GM21576 (cell line): ENCODE data around the gene TRAF1.

Experiments used
- ATAC-seq: cut with Tn5 transposase; IDR thresholded peaks from one replicate; pipeline ENCODE4 v1.9.1; 2021; ENCODE audit warnings: mild to moderate bottlenecking, moderate library complexity; ENCODE audit not compliant: unreplicated experiment

Gene TRAF1

DNA sequence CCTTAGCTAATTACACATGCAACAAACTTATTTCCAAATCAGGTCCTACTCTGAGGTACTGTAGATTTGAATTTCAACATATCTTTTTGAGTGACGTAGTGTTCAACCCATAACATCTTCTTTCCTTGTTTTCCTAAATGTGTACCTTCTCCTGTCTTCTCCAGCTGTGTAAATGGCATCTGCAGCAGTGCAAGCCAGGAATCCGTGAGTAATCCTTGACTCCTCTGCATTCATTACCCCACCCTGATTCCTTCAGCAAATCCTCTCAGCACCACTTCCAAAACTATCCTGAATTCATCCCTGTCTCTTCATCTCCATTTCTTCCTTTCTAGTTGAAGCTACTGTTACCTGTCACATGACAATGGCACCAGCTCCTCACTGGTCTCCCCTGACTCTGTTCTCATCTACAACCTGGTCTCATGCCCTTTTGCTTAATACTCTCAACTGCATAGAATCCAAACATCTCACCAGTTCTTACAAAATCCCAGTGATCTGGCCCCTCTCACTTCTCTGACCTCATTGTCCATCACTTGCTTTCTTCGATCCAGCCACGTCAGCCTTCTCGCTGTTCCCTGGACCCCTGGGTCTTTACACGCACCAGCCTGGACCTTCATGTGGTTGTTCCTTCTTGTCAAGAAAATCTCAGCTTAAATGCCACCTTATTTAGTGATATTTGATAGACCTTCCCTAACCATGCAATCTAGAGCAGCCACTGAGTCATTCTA is 14.6 kb upstream of the TRAF1 start:
- ATAC-seq, result no peak

DNA sequence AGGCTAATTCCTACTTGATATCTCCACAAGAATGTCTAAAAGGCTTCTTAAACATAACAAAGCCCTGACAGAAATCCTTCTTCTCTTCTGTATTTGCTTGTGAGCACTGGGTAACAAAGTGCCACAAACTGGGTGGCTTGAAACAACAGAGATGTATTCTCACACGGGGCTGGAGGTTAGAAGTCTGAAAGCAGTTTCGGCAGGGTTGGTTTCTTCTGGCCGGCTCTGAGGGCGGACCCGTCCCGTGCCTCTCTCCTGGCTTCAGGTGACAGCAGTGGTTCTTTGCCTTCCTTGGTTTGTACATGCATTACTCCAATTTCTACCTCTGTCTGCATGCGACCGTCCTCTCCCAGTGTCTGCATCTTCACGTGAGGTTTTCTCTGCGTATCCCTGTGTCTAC is 14.0 kb upstream of the TRAF1 start:
- no peak for ATAC-seq

DNA sequence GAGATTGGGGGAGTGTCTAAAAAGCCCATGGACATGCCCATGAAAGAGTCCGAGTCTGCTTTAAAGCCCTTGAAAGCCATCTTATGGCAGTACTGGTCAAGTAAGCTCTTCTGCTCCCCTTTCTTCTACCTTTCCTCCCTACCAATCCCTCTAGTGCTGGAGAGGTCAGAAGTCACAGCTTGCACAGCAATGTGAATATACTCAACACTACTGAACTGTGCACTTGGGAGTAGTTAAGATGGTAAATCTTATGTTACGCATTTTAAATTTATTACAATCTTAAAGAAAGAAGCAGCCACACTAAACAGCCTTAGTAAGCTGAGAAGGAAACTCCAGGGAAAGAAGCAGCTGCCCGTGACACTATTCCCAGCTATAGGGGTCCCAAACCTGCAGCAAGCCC is 12.3 kb upstream of the TRAF1 start:
- no peak for ATAC-seq

DNA sequence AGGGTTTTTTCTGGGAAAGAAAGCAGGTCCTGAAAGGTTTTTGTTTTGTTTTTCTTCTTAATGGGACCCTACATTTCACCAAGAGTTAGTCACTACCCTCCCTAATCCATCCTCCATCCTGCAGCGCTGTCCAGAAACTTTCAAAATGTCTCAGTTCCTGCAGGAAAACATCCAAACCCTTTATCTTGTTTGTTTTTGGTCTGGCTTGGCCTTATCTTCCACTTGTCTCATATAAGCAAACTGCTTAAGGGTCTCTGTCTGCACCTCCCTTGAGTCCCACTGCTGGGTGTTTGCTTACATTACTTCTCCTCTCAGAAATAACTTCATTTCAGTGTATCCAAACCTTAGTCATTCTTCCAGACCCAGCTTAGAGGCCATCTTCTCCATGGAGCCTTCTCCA is 11.0 kb upstream of the TRAF1 start:
- ATAC-seq, result no peak

DNA sequence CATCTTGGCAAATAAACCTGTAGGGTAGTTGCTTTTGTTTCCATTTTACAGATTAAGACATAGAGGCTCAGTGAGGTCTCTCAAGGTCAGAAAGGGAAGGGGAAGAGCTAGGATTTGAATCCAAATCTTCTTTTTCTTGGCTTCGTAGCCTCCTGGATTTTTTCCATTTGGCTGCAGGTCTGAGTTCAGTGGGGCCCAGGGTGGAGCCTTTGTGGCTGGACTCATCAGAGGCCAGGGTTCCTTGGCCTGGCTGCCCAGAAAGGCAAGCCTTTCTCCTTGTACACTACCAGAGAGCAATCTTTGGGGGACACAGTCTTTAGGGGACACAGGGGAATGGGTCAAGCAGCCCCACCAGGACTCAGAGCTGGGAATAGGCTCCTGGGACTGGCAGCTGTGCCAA is 10.5 kb upstream of the TRAF1 start:
- ATAC-seq, result no peak

DNA sequence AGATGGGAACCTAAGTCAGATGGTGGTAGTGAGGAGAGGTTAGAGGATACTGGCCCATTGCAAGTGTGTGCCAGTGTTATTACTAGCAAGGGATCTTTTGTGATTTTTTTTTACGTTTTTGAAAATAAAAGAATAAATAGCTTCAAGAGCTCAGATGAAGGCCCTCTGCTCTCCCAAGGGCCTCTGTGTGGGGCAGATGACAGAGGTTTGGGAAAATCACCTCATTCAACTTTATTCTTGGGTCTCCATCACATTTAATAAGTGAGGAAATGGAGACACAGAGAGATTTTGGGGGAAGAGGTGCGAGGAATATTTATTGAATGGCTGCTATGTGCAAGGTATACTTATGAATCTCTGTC is 10.1 kb upstream of the TRAF1 start:
- no peak for ATAC-seq

DNA sequence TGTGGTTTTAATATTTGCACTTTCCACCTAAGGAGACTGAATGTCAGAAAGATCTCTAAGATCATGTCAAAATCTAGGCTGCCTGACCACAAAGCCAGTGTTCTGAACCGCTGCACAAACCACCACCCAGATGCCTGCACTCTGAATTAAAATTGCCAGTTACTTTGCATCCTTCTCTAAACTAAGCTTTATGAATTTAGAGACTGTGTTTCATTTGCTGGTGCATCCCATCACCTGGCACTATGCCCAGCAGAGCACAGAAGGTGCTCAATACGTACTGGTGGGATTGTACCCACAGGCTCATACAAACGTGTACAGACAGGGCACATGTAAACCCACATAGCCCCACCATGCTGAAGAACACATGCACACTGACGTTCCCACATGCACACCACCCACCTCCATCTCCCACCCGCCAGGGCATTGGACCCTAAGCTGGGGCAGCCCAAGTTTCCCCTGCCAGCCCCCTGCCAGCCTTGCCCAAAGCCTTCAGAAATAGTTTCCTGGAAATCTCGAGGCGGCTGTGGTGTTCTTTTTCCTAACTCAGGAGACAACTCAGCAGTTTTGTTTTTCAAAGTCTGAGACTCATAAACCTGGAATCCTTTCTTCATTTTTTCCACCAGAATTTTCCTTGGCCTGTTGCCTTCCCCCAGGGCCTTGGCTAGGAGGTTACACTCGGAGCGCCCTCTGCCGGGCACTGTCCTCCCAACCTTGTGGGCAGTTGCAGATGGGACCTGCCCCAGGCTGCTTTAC is 9.6 kb upstream of the TRAF1 start:
- ATAC-seq, result peak; percentile 44

DNA sequence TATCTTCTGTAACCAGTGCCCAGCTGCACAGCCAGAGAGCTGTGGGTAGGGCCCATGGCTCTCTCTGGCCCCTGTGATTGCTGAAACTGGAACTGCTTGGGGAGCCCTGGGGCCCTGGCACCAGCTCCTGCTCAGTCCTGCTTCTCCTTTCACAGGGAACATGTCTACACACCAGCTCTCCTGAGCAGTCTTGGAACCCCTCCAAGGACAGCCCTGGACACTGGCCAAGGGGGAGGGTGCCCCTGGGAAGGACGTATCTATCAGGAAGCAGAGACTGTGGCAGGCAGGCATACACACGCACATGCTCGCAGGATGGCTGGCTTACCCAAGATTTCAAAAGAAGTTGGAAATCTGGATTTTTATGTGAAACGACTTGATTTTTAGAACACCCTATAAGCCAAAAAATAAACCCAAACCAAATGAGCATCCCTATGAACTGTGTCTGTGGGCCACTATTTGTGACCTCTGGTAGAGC is 8.8 kb upstream of the TRAF1 start:
- ATAC-seq, result no peak

DNA sequence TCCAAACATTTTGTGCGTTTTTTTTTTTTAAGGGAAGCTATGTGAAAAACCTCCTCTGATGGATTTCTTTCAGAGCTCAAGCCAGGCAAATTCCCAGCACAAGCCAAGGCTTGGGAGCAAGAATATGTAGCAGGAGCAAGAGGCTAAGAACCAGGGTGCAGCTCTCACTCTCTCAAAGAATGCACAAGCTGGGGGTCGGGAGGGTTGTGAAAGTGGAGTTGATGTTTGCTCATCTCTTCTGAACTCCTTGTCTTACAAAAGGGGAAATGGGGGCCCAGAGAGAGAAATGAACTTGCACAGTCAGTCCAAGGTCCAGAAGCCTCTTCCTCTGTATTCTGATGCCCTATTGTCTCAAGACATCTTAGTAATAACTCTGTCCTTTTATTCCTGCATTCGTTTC is 7.7 kb upstream of the TRAF1 start:
- ATAC-seq, result no peak

DNA sequence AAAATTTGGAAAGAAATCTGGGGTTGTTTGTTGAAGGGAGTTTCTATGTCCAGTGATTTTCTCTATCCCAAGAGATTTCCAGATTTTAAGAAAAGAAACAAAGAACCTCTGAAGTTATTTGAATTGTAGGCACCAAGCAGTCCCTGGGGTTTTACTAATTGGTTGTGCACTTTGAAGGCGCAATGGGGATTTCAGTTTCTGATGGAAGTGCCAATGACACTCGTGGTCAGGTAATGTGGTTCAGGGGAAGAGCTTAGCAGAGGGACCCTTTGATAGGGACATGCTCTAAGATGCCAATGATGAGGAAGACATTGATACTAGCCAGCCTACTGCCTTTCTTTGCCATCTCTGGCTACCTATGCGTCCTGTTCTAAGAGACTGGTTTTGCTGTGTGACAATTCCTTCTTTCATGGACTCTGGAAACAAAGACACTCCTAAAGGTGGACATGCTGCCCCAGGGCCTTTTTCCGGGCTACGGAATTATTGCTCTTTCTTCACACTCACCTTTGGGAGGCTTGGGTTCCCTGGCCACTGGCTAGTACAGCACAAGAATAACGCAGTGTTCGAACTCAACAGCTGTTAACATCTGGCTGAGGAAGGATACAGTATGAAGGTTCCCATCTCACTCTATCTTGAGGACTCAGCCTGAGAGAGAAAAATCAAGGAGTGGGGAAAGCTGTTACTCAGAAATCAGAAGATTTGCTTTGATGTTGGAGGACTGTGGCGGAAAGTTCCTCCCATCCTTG is 6.9 kb upstream of the TRAF1 start:
- ATAC-seq, result no peak

DNA sequence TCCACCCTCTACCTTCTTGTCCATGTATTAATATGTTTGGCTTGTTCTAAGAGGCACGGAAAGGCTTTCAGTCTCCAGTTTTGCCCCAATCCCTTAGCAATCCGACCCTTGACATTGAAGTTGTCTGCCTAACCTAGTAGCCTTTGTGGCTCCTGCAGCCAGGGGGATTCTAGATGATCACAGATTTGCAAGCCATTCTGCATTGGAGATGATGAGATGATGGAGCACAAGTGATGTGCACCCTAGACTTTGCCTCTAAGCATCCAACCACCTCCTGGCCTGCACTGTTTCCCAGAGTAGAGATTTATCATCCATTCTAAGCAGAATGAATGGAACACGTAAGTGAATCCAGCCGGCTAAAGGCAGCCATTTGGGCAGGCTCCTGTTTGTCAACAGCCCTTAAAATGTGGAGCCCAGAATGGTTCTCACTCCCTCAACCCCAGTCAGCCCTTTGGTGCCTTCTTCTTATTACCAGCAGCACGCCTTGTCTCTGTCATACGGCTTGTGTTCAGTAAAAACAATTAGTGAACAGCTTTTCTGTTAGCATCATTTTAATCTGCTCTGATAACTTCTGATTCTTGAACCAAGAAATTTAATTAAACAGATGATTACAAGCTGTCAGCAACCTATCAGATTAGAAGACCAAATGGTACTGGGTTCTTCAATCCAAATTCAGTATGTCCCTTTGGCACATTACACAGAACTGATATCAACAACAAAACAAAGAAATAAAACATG is 5.7 kb upstream of the TRAF1 start:
- no peak for ATAC-seq

DNA sequence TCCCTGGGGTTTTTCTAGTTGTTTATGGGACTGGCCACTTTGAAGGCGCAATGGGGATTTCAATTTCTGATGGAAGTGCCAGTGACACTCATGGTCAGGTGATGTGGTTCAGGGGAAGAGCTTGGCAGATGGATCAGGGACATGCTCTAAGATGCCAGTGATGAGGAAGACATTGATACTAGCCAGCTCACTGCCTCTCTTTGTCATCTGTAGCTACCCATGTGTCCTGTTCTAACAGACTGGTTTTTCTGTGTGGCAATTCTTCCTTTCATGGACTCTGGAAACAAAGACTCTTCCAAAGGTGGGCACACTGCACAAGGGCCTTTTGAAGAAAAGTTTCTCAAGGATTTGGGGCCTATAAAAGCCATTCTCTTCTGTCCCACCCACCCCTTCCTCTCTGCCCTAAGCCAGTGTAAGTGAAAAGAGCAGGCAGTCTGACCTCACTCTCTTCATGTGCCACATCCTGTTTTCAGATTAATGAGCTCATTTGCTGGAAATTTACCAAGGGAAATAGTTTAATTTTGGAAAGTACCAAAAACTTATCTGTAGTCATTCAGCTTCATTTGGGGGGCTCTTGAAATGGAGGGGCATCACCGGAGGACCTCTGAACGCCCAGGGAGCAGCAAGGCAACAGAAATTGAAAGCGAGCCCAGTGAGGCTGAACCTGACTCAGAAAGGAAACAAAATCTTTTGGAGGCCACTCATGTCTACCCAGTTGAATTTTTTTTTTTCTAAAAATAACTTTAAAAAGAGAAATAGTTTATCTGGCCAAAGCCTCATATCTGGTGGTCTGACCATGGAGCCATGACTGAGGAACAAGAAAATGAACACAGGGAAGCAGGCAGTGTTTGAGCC is 4.9 kb upstream of the TRAF1 start:
- ATAC-seq, result peak; percentile 41

DNA sequence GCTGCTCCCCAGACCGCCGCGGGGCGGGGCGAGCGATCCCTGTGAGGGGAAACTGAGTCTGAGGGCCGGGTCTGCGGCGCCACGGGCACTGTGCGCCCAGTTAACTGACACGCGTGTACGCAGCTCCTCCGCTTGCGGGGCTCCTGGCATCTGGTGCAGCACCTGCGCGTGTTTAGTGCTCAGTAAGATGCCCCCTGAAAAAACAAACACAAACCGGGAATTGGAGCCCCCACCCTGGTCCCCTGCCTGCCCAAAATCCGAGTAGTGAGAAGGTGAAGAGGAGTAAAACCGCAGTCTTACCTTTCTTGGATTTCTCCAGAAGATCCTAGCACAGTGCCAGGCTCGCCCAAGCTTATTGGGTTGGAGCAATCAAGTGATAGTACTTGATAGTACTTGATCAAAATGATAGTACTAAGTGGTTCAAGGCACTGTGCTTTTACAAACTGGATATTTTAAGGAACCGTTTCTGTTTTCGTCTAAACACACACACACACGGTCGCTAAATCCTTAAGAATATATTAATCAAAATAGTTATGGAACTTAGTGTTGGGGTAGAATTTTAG is 2.7 kb upstream of the TRAF1 start:
- ATAC-seq, result no peak

DNA sequence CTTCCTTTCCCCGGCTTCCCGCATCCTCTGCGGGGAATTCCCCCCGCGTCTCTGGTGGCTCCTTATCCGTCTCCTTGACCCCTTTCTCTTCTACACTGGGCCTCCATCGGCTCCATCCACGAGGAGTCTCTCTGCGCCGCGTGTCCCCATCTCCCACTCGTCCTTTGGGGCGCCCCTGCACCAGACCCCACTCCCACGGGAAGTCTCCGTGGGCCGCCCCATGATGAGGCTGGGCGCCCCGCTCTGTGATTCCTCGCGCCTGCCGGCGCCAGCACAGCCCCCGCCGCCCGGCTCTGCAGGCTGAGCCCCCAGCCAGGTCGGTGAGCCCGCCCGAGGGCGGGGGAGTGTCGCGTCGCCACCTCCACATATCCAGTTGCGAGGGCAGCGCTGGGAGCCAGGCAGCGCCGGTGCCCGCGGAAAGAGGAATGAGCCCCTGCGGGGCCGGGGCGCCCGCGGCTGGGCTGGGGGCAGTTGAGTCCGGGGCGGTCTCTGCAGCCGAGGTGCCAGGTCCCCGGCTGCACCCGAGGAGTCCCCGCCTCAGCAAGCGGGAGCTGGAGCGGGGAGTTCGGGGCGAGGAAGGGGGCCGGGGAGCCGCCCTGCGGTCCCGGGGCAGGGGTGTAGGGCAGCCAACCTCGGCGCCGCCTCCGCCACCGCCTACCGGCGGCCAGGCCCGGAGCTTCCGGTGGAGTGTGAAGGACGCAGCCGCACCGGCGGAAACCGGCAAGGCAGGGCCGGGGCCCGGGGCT is 2.1 kb upstream of the TRAF1 start:
- ATAC-seq, result peak; percentile 35

DNA sequence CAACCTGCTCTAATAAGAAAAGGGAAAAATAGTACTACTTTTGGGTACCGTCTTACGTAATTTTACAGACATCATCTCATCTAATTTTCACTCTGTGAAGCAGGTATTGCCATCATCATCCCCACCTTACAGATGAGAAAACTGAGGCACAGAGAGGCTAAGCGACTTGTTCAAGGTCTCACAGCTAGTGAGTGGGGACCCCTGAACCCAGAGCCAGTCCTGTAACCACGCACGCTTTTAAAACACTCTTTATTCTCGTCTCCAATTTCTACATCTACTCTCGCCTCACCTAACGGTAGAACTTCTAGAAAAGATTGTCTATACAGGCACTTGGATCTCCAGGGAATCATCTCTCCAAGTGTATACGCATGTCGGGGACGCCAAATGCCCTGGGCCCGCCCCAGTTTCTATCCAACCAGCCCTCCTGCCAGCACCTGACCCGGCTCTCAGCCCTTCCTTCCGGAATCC is 1.5 kb upstream of the TRAF1 start:
- ATAC-seq, result no peak

DNA sequence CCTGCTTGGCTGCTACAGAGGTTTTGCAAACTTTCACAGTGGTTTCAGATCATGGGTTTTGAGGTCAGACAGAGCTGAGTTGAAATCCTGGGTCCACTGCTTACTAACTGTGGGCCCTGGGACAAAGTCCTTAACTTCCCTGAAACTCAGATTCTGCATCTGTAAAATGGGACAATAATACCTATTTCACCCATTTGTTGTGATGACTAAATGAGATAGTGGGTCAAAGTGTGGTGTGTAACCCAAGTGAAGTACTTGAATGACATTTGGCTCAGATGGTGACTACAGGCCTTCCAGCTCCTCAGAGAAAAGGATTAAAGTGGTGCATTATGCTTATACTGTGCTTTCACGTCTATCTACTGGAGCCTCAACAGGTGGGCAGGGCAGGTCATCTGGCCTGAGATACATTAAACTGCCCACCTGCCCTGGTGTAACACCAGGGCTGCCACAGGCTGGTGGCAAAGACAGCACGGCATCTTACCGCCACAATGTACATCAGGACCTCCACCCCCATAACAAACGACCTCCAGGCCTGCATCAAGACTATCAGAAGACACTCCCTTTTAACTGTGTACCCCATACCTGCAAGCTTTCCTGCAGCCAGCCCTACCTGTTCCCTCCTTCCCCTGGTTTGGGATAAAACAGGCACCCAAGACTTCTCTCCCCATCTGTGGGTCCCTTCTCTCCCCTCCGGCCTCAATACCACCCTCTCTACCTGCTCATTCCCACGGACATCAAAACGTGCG is 846 bp upstream of the TRAF1 start:
- no peak for ATAC-seq

DNA sequence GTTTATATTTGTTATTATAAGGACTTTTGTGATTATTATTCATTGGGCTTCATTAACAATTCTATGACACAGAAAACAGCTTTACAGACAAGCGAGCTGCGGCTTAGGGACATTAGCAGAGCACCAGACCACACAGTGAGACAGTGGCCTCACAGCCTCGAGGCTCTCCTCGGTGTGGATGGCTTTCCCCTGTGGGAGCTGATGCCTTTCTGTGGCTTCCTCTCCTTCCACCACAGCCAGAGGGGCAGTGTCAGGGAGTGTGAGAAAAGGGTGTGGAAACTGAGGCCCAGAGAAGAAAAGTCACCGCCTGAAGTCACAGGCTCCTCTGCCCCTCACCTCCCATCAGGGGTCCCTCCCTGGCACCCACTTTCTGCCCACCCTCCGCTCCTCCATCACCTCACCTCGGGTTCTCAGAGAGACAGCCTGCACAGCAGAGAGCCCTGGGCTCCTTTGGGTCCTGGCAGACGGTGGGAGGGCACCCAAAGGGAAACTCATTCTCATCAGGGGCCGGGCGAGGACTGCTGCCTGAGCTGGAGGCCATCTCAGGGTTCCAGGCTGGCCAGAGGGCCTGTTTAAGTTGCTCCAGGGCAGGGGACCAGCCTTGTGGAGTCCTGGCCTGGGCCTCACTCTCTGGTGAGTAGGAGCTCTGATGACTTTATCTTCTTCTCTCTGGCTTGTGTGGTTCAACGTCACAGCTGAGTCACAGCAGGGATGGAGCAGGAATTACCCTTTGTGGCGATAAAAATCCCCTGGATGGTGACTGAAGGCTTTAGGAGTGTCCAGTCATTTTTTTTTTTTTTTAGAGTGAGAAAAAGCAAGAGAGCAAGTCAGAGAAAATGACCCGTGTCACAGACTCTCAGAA is 830 bp downstream of the TRAF1 start:
- no peak for ATAC-seq
